Mesendoderm (in vitro differentiated cells): ENCODE results near the gene SORCS2.

Experiments used
- DNase-seq: peaks from one replicate; pipeline ENCODE4 v3.0.0; 2013
- H2AK5ac ChIP-seq: 2 replicates; pipeline ENCODE4 v1.6.1; 2013; ENCODE audit warnings: low read length, inconsistent platforms
- H2BK120ac ChIP-seq: 2 replicates; pipeline ENCODE4 v1.6.1; 2013; ENCODE audit warnings: low read depth, mild to moderate bottlenecking, low read length, moderate library complexity, mixed read lengths
- H2BK15ac ChIP-seq: replicated peaks from 2 replicates; pipeline ENCODE4 v1.6.1; 2013; ENCODE audit warnings: low read depth, mild to moderate bottlenecking, moderate library complexity
- H2BK5ac ChIP-seq: 2 replicates; pipeline ENCODE4 v1.6.1; 2013; ENCODE audit warnings: low read length, inconsistent platforms
- H3K18ac ChIP-seq: 2 replicates; pipeline ENCODE4 v1.6.1; 2013; ENCODE audit warnings: mild to moderate bottlenecking, low read length, mixed read lengths
- H3K23ac ChIP-seq: one replicate; pipeline ENCODE4 v1.6.1; 2013; ENCODE audit warnings: low read length
- H3K27ac ChIP-seq: 2 replicates; pipeline ENCODE4 v1.5.1; 2013; ENCODE audit warnings: low read depth, mild to moderate bottlenecking, inconsistent platforms, low read length, moderate library complexity
- H3K27me3 ChIP-seq: 2 replicates; pipeline ENCODE4 v1.6.1; 2013; ENCODE audit warnings: low read length, control low read depth, mild to moderate bottlenecking, inconsistent platforms; ENCODE audit not compliant: insufficient read depth, poor library complexity
- H3K36me3 ChIP-seq: 2 replicates; pipeline ENCODE4 v1.6.1; 2013; ENCODE audit warnings: low read length, inconsistent platforms; ENCODE audit not compliant: control insufficient read depth, insufficient read depth
- H3K4ac ChIP-seq: one replicate; pipeline ENCODE4 v1.6.1; 2013; ENCODE audit warnings: low read depth, mild to moderate bottlenecking, low read length, moderate library complexity
- H3K4me1 ChIP-seq: 2 replicates; pipeline ENCODE4 v1.6.1; 2013; ENCODE audit warnings: low read depth, low read length, inconsistent platforms; ENCODE audit not compliant: control insufficient read depth
- H3K4me2 ChIP-seq: 2 replicates; pipeline ENCODE4 v1.6.1; 2013; ENCODE audit warnings: low read length
- H3K4me3 ChIP-seq: 2 replicates; pipeline ENCODE4 v1.5.1; 2013; ENCODE audit warnings: mild to moderate bottlenecking, low read length
- H3K56ac ChIP-seq: one replicate; pipeline ENCODE4 v1.6.1; 2013; ENCODE audit warnings: low read length
- H3K79me1 ChIP-seq: 2 replicates; pipeline ENCODE4 v1.6.1; 2013; ENCODE audit warnings: low read length, inconsistent platforms
- H3K79me2 ChIP-seq: 2 replicates; pipeline ENCODE4 v1.6.1; 2013; ENCODE audit warnings: mild to moderate bottlenecking, low read length; ENCODE audit not compliant: control insufficient read depth, insufficient read depth
- H3K9ac ChIP-seq: 2 replicates; pipeline ENCODE4 v1.6.1; 2013; ENCODE audit warnings: low read length, inconsistent platforms
- H4K5ac ChIP-seq: one replicate; pipeline ENCODE4 v1.6.1; 2013; ENCODE audit warnings: low read length
- H4K8ac ChIP-seq: one replicate; pipeline ENCODE4 v1.6.1; 2013; ENCODE audit warnings: low read depth, mild to moderate bottlenecking, control low read depth, low read length, moderate library complexity
- WGBS: extraction: QIAGEN DNeasy Blood & Tissue Kit; methylation state at CpG from one replicate; pipeline ENCODE4 v1.1.7; 2013; ENCODE audit warnings: low lambda C conversion rate, missing lambda C conversion rate; ENCODE audit not compliant: insufficient coverage; ENCODE audit errors: extremely low coverage; 5-methylcytosine and 5-hydroxymethylcytosine counted together

The SORCS2 gene

GRCh38 chr4:7430965-7431695 lies 238.8 kb downstream of the SORCS2 start:
- H3K36me3 ChIP-seq = no peaks in the 10 kb centered on the region
- H3K4me2 ChIP-seq = no peak overlapping the region
- no peak overlapping the region for H2BK120ac ChIP-seq
- no peaks in the 10 kb centered on the region for H3K79me2 ChIP-seq
- H2BK15ac ChIP-seq = no peak overlapping the region
- no CpG with 5 or more reads among the region's 17 CpGs for WGBS
- H3K4ac ChIP-seq = no peak overlapping the region
- no peak overlapping the region for H3K9ac ChIP-seq
- H3K18ac ChIP-seq = no peak overlapping the region
- no peaks in the 10 kb centered on the region for H3K79me1 ChIP-seq
- H3K23ac ChIP-seq = no peak overlapping the region
- H3K27ac ChIP-seq = no peak overlapping the region
- H3K4me3 ChIP-seq = no peak overlapping the region
- no peak for DNase-seq
- no peak overlapping the region for H2AK5ac ChIP-seq
- peaks cover 7% of the 10 kb centered on the region for H3K4me1 ChIP-seq
- H2BK5ac ChIP-seq = no peak overlapping the region
- H4K8ac ChIP-seq = no peak overlapping the region
- no peak overlapping the region for H4K5ac ChIP-seq
- H3K56ac ChIP-seq = no peak overlapping the region
- no peaks in the 10 kb centered on the region for H3K27me3 ChIP-seq

- no peak overlapping the region for H2BK5ac ChIP-seq
- H3K4ac ChIP-seq = no peak overlapping the region
- H3K4me2 ChIP-seq = no peak overlapping the region
- no CpG with 5 or more reads among the region's 27 CpGs for WGBS
- H3K36me3 ChIP-seq = no peaks in the 10 kb centered on the region
- peaks cover 7% of the 10 kb centered on the region for H3K4me1 ChIP-seq
- H4K8ac ChIP-seq = no peak overlapping the region
- no peak overlapping the region for H2BK120ac ChIP-seq
- no peak overlapping the region for H3K18ac ChIP-seq
- H3K79me2 ChIP-seq = no peaks in the 10 kb centered on the region
- no peak overlapping the region for H3K56ac ChIP-seq
- H3K9ac ChIP-seq = no peak overlapping the region
- H3K23ac ChIP-seq = no peak overlapping the region
- H3K79me1 ChIP-seq = no peaks in the 10 kb centered on the region
- DNase-seq = no peak
- no peak overlapping the region for H3K4me3 ChIP-seq
- no peak overlapping the region for H2BK15ac ChIP-seq
- no peak overlapping the region for H2AK5ac ChIP-seq
- no peak overlapping the region for H3K27ac ChIP-seq
- no peaks in the 10 kb centered on the region for H3K27me3 ChIP-seq
- H4K5ac ChIP-seq = no peak overlapping the region
Measured at GRCh38 chr4:7431696-7432530, 239.6 kb downstream of the SORCS2 start.

GRCh38 chr4:7432531-7433375 lies 240.4 kb downstream of the SORCS2 start:
- no peaks in the 10 kb centered on the region for H3K79me2 ChIP-seq
- no peaks in the 10 kb centered on the region for H3K79me1 ChIP-seq
- H3K36me3 ChIP-seq = no peaks in the 10 kb centered on the region
- H3K23ac ChIP-seq = no peak overlapping the region
- no peak overlapping the region for H3K4me2 ChIP-seq
- H3K4ac ChIP-seq = no peak overlapping the region
- H2BK15ac ChIP-seq = no peak overlapping the region
- H3K4me1 ChIP-seq = peaks cover 3% of the 10 kb centered on the region
- no peak overlapping the region for H2BK120ac ChIP-seq
- H2BK5ac ChIP-seq = no peak overlapping the region
- no peaks in the 10 kb centered on the region for H3K27me3 ChIP-seq
- H4K8ac ChIP-seq = no peak overlapping the region
- no peak overlapping the region for H3K4me3 ChIP-seq
- H3K27ac ChIP-seq = no peak overlapping the region
- H3K9ac ChIP-seq = no peak overlapping the region
- no peak for DNase-seq
- H3K56ac ChIP-seq = no peak overlapping the region
- H2AK5ac ChIP-seq = no peak overlapping the region
- H3K18ac ChIP-seq = no peak overlapping the region
- WGBS = no CpG with 5 or more reads among the region's 23 CpGs
- no peak overlapping the region for H4K5ac ChIP-seq

- H3K36me3 ChIP-seq = no peaks in the 10 kb centered on the region
- no peak overlapping the region for H3K4ac ChIP-seq
- no peak overlapping the region for H3K27ac ChIP-seq
- no peak overlapping the region for H2BK15ac ChIP-seq
- no peak overlapping the region for H2BK120ac ChIP-seq
- no peak overlapping the region for H4K8ac ChIP-seq
- no peak overlapping the region for H4K5ac ChIP-seq
- no peak overlapping the region for H3K9ac ChIP-seq
- H3K27me3 ChIP-seq = no peaks in the 10 kb centered on the region
- no peak overlapping the region for H3K23ac ChIP-seq
- H3K4me1 ChIP-seq = peaks cover 3% of the 10 kb centered on the region
- no peak overlapping the region for H3K18ac ChIP-seq
- H3K4me2 ChIP-seq = no peak overlapping the region
- H3K56ac ChIP-seq = no peak overlapping the region
- H3K79me1 ChIP-seq = no peaks in the 10 kb centered on the region
- H3K4me3 ChIP-seq = no peak overlapping the region
- no peak overlapping the region for H2AK5ac ChIP-seq
- H2BK5ac ChIP-seq = no peak overlapping the region
- DNase-seq = no peak
- WGBS = no CpG with 5 or more reads among the region's 28 CpGs
- H3K79me2 ChIP-seq = no peaks in the 10 kb centered on the region
Measured at GRCh38 chr4:7433376-7434140, 241.2 kb downstream of the SORCS2 start.

- no peak overlapping the region for H2BK15ac ChIP-seq
- H3K4me3 ChIP-seq = no peak overlapping the region
- H3K27ac ChIP-seq = no peak overlapping the region
- no peaks in the 10 kb centered on the region for H3K27me3 ChIP-seq
- no peak overlapping the region for H2BK120ac ChIP-seq
- H3K9ac ChIP-seq = no peak overlapping the region
- no peaks in the 10 kb centered on the region for H3K79me2 ChIP-seq
- no peaks in the 10 kb centered on the region for H3K79me1 ChIP-seq
- WGBS = no CpG with 5 or more reads among the region's 26 CpGs
- H3K4ac ChIP-seq = no peak overlapping the region
- H3K56ac ChIP-seq = no peak overlapping the region
- H2AK5ac ChIP-seq = no peak overlapping the region
- H3K4me2 ChIP-seq = no peak overlapping the region
- no peaks in the 10 kb centered on the region for H3K36me3 ChIP-seq
- no peak overlapping the region for H3K18ac ChIP-seq
- H3K4me1 ChIP-seq = peaks cover 3% of the 10 kb centered on the region
- no peak for DNase-seq
- no peak overlapping the region for H3K23ac ChIP-seq
- no peak overlapping the region for H4K5ac ChIP-seq
- no peak overlapping the region for H2BK5ac ChIP-seq
- H4K8ac ChIP-seq = no peak overlapping the region
Measured at GRCh38 chr4:7434141-7434765, 241.9 kb downstream of the SORCS2 start.
